ENCODE measurements around the gene CNTN6. TPM values are rescaled to one million over a fixed set of nuclear protein-coding genes. Genes with fewer than 3 reads are reported as not detected.

Gene CNTN6
- 1.9 TPM for total RNA-seq

DNA sequence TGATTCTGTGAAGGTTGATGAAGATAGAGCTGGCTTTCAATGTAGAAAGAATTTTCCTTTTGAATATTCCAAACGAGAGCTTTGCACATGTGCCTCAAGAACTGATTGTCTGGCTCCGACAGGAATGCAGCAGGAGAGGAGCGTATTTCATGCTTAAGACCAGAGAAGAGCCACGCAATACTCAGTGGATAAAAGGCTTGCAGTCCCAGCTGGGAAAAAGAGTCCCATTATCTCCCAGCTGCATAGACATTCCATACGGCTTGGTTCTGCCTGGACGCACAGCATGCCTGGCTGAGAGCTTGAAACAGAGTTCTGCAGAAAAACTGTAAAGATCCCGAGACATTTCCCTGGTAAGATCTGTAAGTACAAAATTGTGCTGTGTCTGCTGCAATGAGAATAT is at the start of gene CNTN6:
Gene CNTN6 (plus strand): TSS at position 254 of the 400 bp plus-strand sequence. CDS start 54,985 bp downstream, outside the sequence.
- peak; percentile 13 for DNase-seq

DNA sequence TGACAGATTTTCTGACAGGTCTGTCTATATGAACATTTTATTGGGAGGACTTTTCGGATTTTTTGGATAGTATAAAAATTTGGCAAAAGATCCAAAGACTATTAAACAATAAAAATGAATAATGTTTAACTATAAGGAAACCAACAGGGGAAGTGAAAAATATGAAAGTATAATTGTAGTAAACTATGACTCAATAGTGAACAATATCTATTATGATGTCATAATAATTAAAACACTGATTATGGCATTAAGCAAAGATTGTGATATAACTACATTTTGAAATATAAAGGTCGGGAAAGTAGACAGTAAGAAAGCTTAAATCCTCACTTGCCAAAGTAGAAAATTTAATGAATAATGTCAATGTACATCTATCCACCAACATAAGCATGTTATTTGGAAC is 44.3 kb upstream of the CNTN6 start:
- DNase-seq: no peak

DNA sequence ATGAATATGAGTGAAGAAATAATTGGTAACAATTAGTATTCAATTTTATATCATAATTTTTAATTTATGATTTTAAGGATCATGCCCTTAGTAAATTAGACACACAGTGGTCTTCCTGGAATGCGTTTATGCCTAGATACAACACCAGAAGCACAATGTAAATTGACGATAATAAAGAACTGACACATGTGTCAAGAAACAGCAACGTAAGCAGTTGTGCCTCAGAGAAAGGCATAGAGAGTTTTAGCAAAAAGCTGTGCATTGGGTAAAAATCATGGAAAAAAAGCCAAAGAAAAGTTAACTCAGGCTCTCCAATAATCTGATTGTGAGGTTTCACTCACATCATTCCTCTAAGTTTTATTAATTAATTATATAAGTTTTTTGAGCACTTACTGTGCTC is 37.0 kb upstream of the CNTN6 start:
- DNase-seq: no peak

DNA sequence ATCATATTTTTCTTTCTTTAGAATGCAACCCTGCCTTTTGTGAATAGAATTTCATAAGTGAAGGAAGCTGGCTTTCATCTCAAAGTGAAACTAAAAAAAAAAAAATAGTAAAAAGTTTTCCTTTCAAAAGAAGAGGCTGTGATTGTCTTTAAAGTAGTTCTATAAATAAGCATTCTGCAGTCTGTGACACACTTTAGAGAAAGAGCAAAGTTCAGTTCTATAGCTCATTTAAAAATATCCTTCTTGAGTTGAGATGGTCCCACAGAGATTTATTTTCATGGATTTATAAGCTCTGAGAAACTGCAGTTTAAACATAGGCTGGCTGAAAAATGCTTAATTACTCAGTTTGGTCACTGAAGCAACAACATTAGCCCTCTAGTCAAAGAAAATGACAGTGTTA is 36.1 kb upstream of the CNTN6 start:
- peak; percentile 10 for DNase-seq

DNA sequence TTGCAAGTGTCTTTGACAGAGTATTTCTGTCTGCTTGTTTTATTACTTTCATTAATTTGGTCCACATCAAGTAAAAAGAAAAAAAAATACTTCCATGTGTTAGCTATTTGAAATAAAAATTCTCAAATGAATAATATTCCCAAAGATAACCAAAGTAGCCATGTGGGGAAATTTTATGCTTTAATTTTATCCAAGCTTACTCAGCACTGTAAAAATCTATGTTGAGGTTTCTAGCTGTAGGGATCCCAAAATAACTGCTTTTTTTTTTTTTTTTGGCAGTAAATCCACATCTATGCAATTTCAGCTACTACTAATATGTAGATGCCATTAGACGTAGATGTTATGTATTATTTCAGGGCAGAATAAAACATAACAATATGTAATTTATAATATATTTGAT is 35.4 kb upstream of the CNTN6 start:
- peak; percentile 37 for DNase-seq

DNA sequence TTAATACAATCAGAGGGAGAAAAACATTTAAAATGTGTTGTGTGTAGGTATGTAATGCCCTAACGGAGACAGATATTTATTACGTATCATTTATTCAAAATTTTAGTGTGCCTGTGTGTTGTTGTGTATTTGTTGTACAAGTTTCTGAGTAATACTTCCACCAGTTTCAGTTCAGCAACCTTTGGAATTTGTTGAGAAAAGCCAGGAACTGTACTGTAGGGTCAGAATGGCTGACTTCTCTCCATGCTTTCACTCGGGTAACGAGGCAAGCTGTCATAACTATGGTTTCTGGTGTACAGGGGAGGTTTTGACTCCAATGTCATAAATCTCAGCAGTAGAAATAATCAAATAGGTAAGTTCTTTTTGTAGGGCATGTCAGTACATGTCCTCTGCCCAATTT is 23.8 kb upstream of the CNTN6 start:
- DNase-seq: no peak

DNA sequence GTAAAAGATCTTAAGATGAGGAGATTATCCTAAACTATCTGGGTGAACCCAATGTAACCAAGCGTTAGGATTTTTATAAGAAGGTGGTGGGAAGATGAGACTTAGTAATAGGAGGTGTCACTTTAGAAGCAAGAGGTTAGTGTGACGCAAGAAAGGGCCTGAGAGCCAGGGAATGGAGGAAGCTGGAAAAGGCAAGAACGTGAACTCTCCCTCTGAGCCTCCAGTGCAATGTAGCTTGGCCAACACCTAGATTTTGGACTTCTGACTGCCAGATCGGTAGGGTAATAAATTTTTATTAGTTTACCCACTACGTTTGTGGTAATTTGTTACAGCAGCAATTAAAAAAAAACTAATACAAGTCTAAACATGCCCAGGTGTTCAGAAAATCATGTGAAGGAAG is 20.8 kb upstream of the CNTN6 start:
- no peak for DNase-seq

DNA sequence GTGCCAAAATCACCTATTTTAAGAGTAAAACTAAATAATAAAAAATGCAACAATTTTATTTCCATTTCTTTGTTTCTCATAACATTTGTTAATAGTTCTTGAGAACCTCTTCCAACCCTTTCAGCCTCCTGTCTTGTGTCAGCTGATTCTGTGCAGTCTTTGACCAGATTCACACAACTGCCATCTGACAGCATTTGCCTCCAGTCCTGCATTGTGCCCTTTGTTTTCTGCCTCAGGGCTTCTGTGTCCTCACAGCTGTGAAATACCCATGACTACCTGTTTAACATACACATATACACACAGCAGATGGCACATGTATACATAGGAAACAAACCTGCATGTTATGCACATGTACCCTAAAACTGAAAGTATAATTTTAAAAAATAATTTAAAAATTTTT is 13.2 kb upstream of the CNTN6 start:
- DNase-seq: no peak

DNA sequence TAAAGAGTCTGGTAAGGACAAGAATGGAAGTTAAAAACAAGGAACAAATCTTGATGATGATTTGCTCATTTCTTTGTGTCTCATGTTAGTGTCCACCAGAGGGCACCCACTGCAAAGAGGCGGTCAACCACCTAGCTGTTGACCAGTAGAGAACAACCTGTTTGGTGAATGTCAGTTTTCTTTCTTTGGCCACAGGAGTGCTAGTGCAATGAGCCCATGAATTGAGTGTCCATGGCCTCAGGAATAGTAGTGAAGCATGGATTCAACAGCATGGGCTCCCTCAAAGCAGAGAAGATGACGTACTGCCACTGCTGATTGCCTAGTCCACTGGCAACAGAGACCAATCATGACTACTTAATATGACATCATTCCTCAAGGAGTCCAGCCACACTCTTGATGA is 10.7 kb upstream of the CNTN6 start:
- no peak for DNase-seq

DNA sequence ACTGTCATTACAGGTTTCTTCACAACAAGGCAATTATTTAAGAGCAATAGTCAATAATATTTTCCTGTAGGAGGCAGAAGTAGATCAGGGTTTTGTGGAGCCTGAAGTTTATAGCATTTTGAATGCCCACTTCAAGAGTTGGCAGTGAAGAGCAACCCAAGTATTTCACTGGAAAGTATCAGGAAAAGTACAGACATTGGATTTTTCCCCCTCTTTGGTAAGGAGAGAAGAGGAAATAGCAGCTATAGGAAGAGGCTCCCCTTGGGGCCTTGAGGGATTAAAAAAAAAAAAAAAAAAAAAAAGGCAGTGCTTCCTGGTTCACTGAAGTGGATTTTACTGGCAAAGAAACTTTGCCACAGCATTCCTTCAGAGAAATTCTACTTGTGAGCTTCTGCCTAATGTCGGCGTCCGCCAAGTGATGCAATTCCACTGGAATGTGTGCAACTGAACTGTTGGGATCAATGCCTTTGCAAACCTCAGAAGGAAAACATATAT is 5.7 kb upstream of the CNTN6 start:
- DNase-seq: peak; percentile 87

DNA sequence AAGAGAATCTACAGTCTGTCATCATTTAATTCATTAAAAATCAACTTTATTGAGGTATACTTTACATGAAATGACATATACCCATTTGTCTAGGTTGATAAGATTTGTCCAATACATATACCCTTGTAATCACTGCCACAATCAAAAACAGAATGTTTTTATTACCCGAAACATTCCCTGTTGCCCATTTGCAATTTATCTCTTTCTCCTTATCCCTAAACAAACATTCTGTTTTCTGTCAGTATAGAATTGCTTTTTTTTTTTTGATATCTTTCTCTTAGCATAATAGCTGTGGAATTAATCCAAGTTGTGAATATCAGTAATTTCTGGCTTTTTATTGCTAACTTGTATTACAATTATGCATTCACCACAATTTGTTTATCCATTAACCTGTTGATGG is 4.3 kb upstream of the CNTN6 start:
- no peak for DNase-seq

DNA sequence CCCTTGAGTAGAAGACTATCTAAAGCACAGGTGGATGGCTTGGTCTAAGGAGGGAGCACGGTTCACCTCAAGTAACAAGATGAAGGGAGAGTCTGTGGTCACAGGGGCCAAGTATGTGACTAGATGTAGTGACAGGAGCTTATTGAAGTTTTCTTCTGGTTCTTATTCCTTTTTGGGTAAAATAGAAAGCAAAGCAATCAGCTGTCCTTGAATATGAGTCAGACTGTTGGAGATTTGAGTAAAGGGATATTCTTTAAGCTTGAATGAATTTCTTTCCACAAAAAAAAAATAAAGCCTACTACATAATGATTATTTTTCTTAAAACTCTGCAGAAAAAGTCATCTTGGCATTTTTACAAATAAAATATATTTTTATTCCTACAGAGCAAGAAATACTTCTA is 1.5 kb upstream of the CNTN6 start:
- DNase-seq: no peak

DNA sequence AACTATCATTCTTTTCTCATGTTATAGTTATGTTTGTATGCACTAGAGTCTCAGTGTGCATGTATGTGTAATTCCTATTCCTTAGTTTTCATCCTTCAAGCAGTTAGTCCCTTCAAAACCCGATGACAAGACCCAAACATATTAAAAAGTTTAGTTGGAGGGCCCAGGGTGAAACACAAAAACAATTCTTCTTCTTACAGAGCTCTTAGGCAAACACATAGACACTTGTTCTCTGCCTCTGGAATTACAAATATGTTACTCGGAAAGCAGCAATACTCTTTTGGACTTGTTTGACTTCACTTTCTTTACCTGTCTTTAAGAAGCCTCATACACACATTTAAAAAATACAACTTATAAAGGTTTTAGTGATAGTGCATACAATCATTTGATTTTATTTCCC is 763 bp upstream of the CNTN6 start:
- DNase-seq: no peak

DNA sequence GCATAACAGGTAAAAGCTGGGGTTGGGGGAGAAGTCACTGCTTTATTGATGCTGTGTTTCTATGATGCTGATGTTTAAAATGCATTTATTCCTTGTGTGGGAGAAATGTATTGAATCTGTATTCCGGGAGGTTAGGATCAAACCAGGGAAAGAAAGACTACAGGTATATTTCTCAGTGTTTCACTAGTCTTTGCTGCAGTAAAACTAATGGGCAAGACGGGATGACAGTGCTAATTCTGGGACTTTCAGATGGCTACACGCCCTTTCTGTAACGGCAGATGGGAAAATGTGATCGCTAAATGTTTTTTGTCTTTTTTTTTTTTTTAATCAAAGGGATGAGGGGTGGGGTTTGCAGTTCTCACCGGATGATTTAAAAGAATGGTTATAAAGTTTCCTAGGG is 393 bp downstream of the CNTN6 start:
- DNase-seq: no peak

DNA sequence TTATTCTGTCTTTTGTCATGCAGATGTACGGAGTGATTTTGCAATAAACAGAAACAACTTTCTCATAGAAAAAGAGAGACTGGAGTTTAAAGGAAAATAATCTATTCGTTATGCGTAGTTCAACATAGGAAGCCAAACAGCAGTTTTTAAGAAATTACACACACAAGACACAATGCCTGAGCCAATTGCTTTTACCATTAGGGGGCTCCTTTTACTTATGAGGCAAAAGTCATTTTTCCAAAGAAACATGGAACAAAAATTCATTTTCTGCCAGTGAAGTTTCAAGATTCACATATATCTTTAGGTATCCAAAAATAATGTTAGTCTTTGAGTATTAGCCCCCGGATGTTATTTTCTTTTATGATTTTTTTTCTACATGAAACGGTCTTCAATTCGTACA is 10.7 kb downstream of the CNTN6 start:
- DNase-seq: no peak

DNA sequence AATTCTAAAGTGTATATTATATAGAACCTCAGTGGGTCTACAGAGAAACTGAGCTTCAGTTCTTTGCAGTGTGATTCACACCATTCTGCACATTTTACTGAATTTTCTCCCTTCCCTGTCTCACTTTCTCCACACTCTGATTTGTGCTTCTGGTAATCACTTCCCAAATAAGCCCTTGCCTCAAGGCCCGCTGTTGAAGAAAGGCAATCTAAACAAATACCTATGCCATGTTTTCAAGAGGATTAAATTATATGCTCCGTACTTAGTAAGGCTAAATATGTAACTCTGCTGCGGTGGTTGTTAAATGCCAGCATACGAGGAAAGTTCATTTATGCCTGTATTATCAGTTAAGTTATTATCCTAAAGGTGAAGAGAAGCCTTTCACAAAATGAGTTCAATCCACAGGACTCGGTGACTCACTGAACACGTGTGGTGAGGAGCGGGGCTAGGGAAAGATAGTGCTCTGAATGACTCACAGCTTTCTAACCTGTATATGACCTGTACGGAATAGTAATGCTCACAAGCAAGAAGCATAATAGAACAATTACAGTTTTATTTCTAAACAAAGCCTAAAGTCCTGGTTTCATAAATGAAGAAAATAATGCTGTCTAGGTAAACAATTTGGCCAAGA is 25.1 kb downstream of the CNTN6 start:
- DNase-seq: no peak

DNA sequence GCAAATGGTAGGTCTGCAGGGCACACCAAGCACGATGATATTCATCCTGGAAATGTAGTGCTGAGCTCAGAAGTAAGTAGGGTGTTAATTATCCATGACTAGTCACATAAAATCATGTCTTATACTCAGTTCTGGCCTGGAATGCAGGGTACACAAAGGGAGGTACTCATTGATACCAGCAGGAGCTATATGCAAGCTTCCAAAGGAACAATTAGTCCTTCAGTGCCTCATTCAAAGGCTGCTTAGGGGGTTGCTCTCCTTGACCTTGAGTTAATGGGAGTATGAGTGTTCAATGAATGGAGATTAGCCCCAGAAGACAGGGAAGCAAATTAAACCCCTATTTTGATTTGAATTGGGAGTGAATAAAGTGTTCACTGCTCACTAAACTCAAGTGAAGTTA is 38.3 kb downstream of the CNTN6 start:
- DNase-seq: no peak

DNA sequence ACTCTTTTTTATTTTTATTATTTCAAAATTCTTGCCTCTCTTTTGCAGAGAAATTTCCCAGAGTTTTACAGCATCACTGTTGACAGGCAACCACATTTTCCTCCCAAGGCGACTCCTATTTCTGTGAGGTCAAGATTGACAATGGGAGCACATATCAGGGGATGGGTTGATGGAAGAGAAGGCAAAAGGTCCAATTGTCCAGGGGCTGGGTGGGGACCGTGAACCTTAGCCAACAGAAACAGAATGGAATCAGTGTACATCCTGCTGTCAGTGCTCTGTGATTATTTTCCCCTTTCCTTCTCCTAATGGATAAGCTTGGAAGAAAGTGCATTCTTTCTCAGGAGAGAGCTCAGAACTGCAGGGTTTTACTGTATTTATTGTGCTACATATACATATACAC is 42.4 kb downstream of the CNTN6 start:
- peak; percentile 4 for DNase-seq

DNA sequence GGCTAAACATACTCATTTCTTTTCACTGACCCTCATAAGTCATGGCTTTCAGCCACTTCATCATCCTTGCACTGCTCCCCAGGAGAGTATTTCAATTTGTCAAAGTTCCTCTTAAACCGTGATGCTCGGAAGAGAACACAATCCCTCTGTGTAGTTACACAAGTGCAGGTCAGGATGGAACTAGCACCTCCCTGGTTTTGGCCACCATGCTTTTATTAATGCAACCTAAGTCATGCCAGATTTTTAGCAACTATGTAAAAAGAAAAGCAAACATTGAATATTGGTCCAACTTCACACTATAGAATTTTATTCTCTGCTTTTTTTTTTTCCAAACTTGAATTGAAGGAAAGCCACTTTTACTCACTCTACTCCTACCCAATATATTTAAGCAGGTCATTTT is 45.2 kb downstream of the CNTN6 start:
- DNase-seq: no peak

DNA sequence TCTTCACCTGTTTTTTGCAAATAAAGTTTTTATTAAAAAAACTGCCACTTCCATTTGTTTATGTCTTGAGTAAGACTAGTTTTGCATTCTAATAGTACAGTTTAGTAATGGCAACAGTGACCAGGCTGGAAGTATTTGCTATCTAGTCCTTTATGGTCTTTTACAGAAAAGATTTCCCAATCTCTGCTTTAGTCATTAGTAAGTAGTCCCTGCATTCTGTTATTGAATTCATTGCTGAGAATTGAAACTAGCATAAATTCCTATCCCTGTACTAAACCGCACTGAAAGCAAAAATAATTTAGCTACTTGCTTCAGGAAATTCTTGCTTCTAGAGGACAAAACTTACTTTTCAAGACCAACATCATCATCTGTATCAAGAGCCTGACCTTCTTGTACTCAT is 46.2 kb downstream of the CNTN6 start:
- no peak for DNase-seq

DNA sequence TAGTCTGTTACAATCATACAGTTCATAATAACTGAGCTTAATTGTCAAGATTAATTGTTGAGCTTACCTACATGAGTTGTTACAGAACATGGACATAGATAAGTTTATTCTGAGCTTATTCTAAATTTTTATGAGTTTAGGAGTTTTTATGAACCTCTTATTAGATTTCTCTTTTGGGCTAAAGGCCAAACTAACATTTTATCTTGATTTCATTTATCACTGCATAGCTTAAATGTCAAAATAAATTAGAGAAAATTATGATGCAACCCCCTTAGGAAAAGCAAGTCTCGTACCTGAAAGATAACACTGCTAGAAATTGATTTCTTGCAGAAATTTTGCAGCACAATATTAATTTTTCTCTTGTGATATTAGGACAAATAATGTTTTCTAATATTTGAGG is 54.5 kb downstream of the CNTN6 start:
- no peak for DNase-seq

DNA sequence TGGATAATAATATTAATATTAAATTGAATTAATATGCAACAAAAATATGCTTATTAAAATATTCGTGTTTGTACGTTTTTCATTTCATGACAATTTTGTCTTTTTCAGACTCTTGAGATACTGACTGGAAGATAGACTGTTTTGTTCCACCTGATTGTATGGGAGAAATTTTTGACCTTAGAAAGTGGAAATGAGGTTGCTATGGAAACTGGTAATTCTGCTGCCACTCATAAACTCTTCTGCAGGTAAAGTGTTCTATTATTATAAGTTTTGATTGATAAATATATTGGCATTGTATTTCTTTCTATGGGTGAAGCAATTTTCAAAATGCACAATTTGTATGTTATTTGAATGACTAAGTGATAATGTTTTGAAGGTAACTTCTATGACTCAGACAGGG is 55.0 kb downstream of the CNTN6 start:
- no peak for DNase-seq

DNA sequence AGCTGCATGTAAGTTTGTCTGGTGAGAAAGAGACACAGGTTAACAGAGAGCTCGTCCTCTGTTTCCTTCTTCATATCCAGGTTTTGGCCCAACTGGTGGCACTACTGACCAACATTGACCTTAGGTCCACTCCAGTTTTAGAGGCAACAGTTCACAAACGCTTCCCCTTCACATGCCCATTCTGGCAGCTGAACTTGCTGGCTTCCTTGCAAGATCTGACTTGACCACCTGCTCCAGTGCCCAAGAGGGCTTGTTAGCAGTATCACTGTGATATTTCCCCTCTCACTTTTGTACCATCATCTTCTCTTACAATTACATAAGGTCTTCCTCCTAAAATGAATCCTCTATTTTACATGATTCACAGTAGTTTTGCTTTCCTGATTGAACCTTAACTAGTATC is 71.3 kb downstream of the CNTN6 start:
- DNase-seq: no peak

DNA sequence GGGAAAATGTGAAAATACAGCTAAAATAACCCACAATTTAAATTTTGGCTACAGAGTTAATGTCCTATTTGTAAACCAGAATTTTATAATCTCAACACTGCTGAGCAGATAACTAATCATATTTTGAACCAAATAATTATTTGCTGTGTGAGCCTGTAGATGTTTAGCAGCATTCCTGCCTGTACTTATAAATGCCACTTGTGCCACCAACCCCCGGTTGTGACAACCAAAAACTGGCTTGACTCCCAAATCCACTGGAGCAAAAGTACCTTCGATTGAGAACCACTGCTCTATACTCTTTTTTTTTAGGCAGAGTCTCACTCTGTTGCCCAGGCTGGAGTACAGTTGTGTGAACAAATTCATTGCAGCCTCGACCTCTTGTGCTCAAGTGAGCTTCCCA is 78.5 kb downstream of the CNTN6 start:
- no peak for DNase-seq

DNA sequence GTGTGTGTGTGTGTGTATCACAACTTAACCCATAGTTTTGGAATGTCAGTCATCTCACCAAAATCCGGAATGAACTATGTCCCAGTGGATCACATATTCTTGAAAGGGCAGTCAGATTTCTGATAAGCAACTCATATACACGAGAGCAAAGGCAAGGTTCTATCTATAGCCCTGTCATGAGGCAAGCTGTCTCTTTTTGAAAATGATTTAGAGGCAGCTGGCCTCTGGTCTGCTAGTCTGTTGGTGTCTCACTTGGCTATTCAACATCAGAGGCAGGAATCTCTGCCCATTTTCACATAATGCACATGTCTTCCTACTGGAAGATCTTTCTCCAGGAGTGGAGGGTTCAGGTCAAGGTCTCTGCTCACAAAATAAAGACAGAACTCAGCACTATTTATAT is 79.8 kb downstream of the CNTN6 start:
- DNase-seq: no peak
